GM10248 (cell line): Measurements from ENCODE around the gene ST7.

Experiments
- CTCF ChIA-PET: fragments of 300-600 bp; sonication (Branson Sonifier 250); formaldehyde crosslinking; extraction: SDS; loops from one replicate; lab custom pipeline; 2021; ENCODE audit warnings: antibody characterized with exemption; lab: Yijun Ruan, JAX
- POLR2A ChIA-PET: fragments of 350-650 bp; sonication (Branson Sonifier 250); formaldehyde crosslinking; extraction: SDS; loops from one replicate; lab custom pipeline; 2020; ENCODE audit warnings: antibody characterized with exemption; lab: Yijun Ruan, JAX
- DNase-seq: peaks from one replicate; pipeline ENCODE4 v3.0.0; 2012; ENCODE audit errors: extremely low spot score
- TF ChIP-seq, protein P1 (sequence below): IDR thresholded peaks from 2 replicates; pipeline ENCODE4 v1.5.1; 2012; ENCODE audit warnings: mild to moderate bottlenecking, low read depth; ENCODE audit errors: extremely low read depth, missing control alignments, control extremely low read depth

The ST7 gene

DNA sequence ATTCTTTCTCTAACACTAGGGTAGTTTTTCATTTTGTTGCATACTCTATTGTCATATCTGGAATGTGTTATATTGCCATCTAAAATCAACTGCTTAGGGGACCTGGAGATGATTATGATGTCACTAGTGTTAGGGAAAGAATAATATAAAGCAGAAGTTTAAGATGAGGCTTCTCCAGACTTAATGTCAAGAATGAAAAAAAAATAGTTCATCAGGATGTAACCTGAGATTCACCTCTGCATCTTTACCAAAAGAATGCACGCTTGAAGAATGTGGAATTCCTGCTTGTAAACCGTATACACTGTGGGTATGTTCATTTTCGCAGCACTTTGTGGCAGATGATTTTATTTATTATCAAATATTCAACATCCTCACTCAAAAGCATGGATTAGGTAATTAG, 184.6 kb downstream of the ST7 start:
- POLR2A ChIA-PET = no interaction called here

DNA sequence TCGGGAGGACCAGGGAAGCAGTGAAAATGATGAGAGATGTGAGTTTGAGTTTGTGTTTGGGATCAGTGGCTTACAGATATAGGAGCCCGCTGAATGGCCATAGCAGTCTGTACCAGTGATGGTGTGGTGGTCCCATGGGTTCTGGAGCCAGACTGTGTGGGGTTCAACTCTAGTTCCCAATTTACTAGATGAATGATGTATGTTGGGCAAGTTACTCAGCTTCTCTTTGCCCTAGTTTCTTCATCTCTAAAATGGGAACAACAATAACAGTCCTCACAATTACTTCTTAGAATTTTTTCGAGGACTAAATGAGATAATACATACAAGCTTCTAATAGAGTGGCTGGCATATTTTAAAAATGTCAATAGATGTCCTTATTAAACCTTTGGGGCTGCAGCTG, 185.2 kb downstream of the ST7 start:
- no peak for DNase-seq
- TF ChIP-seq, protein P1, sequence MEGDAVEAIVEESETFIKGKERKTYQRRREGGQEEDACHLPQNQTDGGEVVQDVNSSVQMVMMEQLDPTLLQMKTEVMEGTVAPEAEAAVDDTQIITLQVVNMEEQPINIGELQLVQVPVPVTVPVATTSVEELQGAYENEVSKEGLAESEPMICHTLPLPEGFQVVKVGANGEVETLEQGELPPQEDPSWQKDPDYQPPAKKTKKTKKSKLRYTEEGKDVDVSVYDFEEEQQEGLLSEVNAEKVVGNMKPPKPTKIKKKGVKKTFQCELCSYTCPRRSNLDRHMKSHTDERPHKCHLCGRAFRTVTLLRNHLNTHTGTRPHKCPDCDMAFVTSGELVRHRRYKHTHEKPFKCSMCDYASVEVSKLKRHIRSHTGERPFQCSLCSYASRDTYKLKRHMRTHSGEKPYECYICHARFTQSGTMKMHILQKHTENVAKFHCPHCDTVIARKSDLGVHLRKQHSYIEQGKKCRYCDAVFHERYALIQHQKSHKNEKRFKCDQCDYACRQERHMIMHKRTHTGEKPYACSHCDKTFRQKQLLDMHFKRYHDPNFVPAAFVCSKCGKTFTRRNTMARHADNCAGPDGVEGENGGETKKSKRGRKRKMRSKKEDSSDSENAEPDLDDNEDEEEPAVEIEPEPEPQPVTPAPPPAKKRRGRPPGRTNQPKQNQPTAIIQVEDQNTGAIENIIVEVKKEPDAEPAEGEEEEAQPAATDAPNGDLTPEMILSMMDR = no peak
- ChIA-PET CTCF (interaction anchor here (1.3 to 3.0 kb wide), 3 partner anchors 8 to 11 kb away, joined by 4 to 17 read pairs (median 9); no protein-coding TSS in a partner anchor), POLR2A (no interaction called here)

More for the DNA sequence above, 184.6 kb downstream of the ST7 start:
- DNase-seq = no peak
- TF ChIP-seq, protein P1 = no peak
- CTCF ChIA-PET = interaction anchor here (1.7 kb wide), 1 partner anchor 8 kb away, joined by 4 read pairs; no protein-coding TSS in a partner anchor

DNA sequence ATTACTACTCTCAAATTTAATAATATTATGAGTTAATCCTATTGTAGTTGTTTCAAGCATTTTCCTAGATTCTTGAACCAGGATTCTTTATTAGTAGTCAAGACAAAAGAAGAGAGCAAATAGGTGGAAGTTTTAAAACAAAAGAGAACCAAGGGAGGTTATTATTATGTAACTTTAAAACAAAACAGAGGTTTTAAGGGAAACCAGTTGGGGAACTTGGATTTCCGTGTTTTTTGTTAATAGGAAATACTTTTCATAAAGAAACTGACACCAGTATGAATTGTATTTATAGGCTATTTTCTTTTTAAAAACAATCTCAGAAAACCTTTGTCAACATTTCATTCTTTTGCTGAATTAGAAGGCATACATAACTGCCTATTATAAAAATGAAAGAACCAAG, 185.7 kb downstream of the ST7 start:
- no peak for DNase-seq
- ChIA-PET CTCF (interaction anchor here (1.3 to 3.0 kb wide), 3 partner anchors 8 to 19 kb away, joined by 3 to 17 read pairs (median 9); no protein-coding TSS in a partner anchor), POLR2A (no interaction called here)
- TF ChIP-seq, protein P1 = no peak

DNA sequence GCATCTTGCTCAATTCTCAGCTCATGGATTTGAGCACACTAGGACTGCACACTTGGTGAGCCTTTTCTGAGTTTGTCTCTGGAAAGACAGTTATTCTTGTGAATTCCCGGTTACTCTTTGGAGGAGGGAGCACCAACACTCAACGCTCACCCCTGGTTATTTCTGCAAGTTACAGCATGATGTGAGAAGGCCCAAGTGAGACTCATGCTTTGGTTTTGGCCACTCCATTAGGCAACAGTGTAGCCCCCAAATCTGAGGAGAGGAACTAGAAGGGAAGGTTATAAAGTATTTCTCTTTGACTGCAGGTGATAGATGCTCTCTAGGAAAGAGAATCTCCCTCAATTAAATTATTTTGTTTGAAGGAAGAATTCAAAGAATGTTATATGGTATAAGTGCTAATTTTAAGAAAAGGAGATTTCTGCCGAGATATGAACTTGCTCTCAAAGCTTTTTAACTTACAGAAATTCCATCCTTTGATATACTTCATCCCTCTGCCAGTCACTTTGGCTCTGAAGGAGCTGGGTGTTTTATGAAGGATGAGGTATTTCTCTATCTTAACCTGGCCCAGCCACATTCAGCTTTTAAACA, 186.2 kb downstream of the ST7 start:
- TF ChIP-seq, protein P1 = no peak
- DNase-seq = no peak
- ChIA-PET POLR2A (no interaction called here), CTCF (interaction anchor here (0.8 to 3.0 kb wide), 5 partner anchors 9 to 209 kb away, joined by 3 to 17 read pairs (median 4); no protein-coding TSS in a partner anchor)

DNA sequence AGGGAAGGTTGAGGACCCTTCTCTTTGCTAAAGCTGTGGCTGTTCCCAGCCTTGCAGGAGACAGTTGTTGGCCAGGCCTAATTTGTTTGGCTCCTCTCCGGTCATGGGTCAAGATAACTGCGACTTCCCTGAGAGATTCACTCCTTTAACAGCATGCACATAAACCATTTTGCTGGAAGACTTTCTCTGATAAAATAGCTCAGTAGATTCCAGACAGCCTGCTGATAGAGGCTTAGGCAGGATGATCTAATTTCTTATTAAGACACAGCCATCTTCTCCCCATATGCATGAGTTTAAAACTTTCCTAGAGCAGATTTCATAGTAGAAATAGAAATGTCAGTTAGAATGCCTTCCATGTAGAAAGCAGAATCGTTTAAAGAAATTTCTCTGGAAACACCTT, 187.6 kb downstream of the ST7 start:
- TF ChIP-seq, protein P1 = no peak
- ChIA-PET CTCF (interaction anchor here (2.0 to 3.0 kb wide), 2 partner anchors 10 to 13 kb away, joined by 12 to 17 read pairs; no protein-coding TSS in a partner anchor), POLR2A (no interaction called here)
- DNase-seq = no peak

DNA sequence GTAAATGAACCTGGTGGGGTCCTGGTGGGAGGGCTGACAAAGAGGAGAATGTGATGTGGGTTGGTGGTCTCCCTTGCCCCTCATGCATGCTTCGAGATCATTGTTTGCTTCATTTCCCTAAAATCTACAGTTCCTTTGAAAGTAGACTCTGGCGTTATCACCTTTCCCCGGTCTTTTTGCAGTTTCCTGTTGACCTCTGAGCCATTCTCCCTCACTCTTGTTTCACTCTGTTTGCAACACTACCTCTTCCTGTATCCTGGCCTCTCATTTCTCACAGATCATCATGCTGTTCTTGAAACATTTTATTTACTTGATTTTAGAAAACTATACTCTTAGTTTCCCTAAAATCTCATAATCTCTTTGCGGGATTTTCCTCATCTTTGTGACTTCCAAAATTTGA, 189.8 kb downstream of the ST7 start:
- DNase-seq = no peak
- POLR2A ChIA-PET = no interaction called here
- CTCF ChIA-PET = no interaction called here
- TF ChIP-seq, protein P1 = no peak
